Liver (tissue), 9 donors: ENCODE measurements around the gene JPT2. TPM values are rescaled to one million over a fixed set of nuclear protein-coding genes. Genes with fewer than 3 reads are reported as not detected.

Experiments
- DNase-seq: peaks from one replicate; pipeline ENCODE4 v3.0.0-alpha.2; 2017; ENCODE audit warnings: low spot score
- H3K27ac ChIP-seq, 2 donors: one replicate each; pipeline ENCODE4 v1.7.0; 2013; ENCODE audit warnings: inconsistent platforms in 2 of 2, low read length in 2 of 2, control low read depth in 1 of 2, low read depth in 1 of 2, mild to moderate bottlenecking in 1 of 2
- H3K27me3 ChIP-seq, 4 donors: one replicate each; pipeline versions ENCODE4 v1.6.1 to v1.7.0; 2013; ENCODE audit warnings: low read length in 3 of 4, inconsistent platforms in 1 of 4, mild to moderate bottlenecking in 1 of 4, moderate library complexity in 1 of 4; ENCODE audit not compliant: control insufficient read depth in 4 of 4, insufficient read depth in 4 of 4
- H3K36me3 ChIP-seq, 4 donors: one replicate each; pipeline versions ENCODE4 v1.6.1 to v1.7.0; 2013; ENCODE audit warnings: low read length in 3 of 4, mild to moderate bottlenecking in 3 of 4, low read depth in 1 of 4, moderate library complexity in 1 of 4; ENCODE audit not compliant: control insufficient read depth in 4 of 4, insufficient read depth in 3 of 4
- H3K4me1 ChIP-seq, 4 donors: one replicate each; pipeline versions ENCODE4 v1.6.1 to v1.7.0; 2013; ENCODE audit warnings: low read length in 3 of 4, mild to moderate bottlenecking in 3 of 4, moderate library complexity in 1 of 4; ENCODE audit not compliant: control insufficient read depth in 4 of 4, insufficient read depth in 4 of 4
- H3K4me3 ChIP-seq, 3 donors: one replicate each; pipeline versions ENCODE4 v1.6.1 to v1.7.0; 2013; ENCODE audit warnings: low read length in 3 of 3, control low read depth in 1 of 3, low read depth in 1 of 3, mild to moderate bottlenecking in 1 of 3
- H3K9ac ChIP-seq, 2 donors: one replicate each; pipeline ENCODE4 v1.7.0; 2013; ENCODE audit warnings: low read length in 2 of 2, mild to moderate bottlenecking in 2 of 2, moderate library complexity in 2 of 2, control low read depth in 1 of 2, low read depth in 1 of 2
- H3K9me3 ChIP-seq, 4 donors: one replicate each; pipeline versions ENCODE4 v1.6.1 to v1.7.0; 2013; ENCODE audit warnings: low read length in 3 of 4; ENCODE audit not compliant: control insufficient read depth in 4 of 4
- EGR1 ChIP-seq, 2 donors: IDR thresholded peaks; 2 replicates each; pipeline ENCODE4 v1.6.1; 2016 to 2018; ENCODE audit warnings: antibody characterized with exemption in 2 of 2, low read depth in 2 of 2
- FOXA1 ChIP-seq: IDR thresholded peaks from 2 replicates; pipeline ENCODE4 v1.6.1; 2016; ENCODE audit warnings: antibody characterized with exemption
- FOXA2 ChIP-seq: IDR thresholded peaks from 2 replicates; pipeline ENCODE4 v1.6.1; 2016; ENCODE audit warnings: antibody characterized with exemption
- GABPA ChIP-seq, 2 donors: IDR thresholded peaks in 1 of 2; conservative IDR thresholded peaks in 1 of 2; 2 replicates each; pipeline ENCODE4 v1.6.1; 2016; ENCODE audit warnings: antibody characterized with exemption in 2 of 2, mild to moderate bottlenecking in 1 of 2, moderate library complexity in 1 of 2
- HNF4A ChIP-seq, 2 donors: conservative IDR thresholded peaks; 2 replicates each; pipeline ENCODE4 v1.6.1; 2016; ENCODE audit warnings: antibody characterized with exemption in 2 of 2, mild to moderate bottlenecking in 2 of 2
- HNF4G ChIP-seq: IDR thresholded peaks from 2 replicates; pipeline ENCODE4 v1.6.1; 2016; ENCODE audit warnings: antibody characterized with exemption
- JUND ChIP-seq, 2 donors: IDR thresholded peaks; 2 replicates each; pipeline ENCODE4 v1.6.1; 2016; ENCODE audit warnings: antibody characterized with exemption in 2 of 2
- NR2F2 ChIP-seq: IDR thresholded peaks from 2 replicates; pipeline ENCODE4 v1.6.1; 2016; ENCODE audit warnings: antibody characterized with exemption
- RAD21 ChIP-seq, 2 donors: IDR thresholded peaks; 2 replicates each; pipeline ENCODE4 v1.6.1; 2016; ENCODE audit warnings: antibody characterized with exemption in 2 of 2, mild to moderate bottlenecking in 2 of 2
- RXRA ChIP-seq, 2 donors: IDR thresholded peaks; 2 replicates each; pipeline ENCODE4 v1.6.1; 2017 to 2018; ENCODE audit warnings: antibody characterized with exemption in 2 of 2, mild to moderate bottlenecking in 1 of 2
- SP1 ChIP-seq: IDR thresholded peaks from 2 replicates; pipeline ENCODE4 v1.6.1; 2018; ENCODE audit warnings: antibody characterized with exemption, mild to moderate bottlenecking
- TAF1 ChIP-seq: conservative IDR thresholded peaks from 2 replicates; pipeline ENCODE4 v1.6.1; 2016; ENCODE audit warnings: antibody characterized with exemption, mild to moderate bottlenecking
- YY1 ChIP-seq: IDR thresholded peaks from 2 replicates; pipeline ENCODE4 v1.6.1; 2016; ENCODE audit warnings: antibody characterized with exemption, mild to moderate bottlenecking
- WGBS: extraction: QIAGEN DNeasy Blood & Tissue Kit; methylation state at CpG from one replicate; pipeline ENCODE4 v1.1.7; 2013; 5-methylcytosine and 5-hydroxymethylcytosine counted together
- polyA plus RNA-seq, 2 donors: library from polyadenylated mRNA; stranded (reverse) in 1 of 2; unstranded in 1 of 2; fragments of 200-250 nt in 1 of 2; fragments of >200 nt in 1 of 2; fragmentation: Nextera tagmentation in 1 of 2; extraction: Ambion mirVana in 1 of 2; gene quantifications; one replicate each; pipeline versions ENCODE4 v1.2.1 to v1.2.3, GENCODE V29; 2013 to 2015
- total RNA-seq, 2 donors: library from RNA; depleted of rRNA; stranded (reverse); fragments of >200 nt; gene quantifications; one replicate each; pipeline ENCODE4 v1.2.3, GENCODE V29; 2014
- TF ChIP-seq, protein P1 (sequence below): IDR thresholded peaks from 2 replicates; pipeline ENCODE4 v1.6.1; 2016; ENCODE audit warnings: antibody characterized with exemption
- TF ChIP-seq, protein P2 (sequence below): IDR thresholded peaks from 2 replicates; pipeline ENCODE4 v1.6.1; 2016; ENCODE audit warnings: antibody characterized with exemption
- TF ChIP-seq, protein P3 (sequence below): fragments of 150-350 bp; IDR thresholded peaks from 2 replicates; pipeline ENCODE4 v1.5.1; 2017; ENCODE audit warnings: improper control_type of control experiment, low read depth, low read length; ENCODE audit not compliant: missing input control
- TF ChIP-seq, protein P4 (sequence below): IDR thresholded peaks from 2 replicates; pipeline ENCODE4 v1.6.1; 2016; ENCODE audit warnings: antibody characterized with exemption
- TF ChIP-seq, protein P5 (sequence below): IDR thresholded peaks from 2 replicates; pipeline ENCODE4 v1.6.1; 2016; ENCODE audit warnings: antibody characterized with exemption, mild to moderate bottlenecking
- donor health status: healthy.
- donor health status: healthy.
- donor health status: healthy.
- donor health status: healthy.
- donor health status: healthy.

The JPT2 gene
- total and polyA plus RNA-seq, 4 donors: 7.4 to 32.6 (median 28.4) TPM

DNA sequence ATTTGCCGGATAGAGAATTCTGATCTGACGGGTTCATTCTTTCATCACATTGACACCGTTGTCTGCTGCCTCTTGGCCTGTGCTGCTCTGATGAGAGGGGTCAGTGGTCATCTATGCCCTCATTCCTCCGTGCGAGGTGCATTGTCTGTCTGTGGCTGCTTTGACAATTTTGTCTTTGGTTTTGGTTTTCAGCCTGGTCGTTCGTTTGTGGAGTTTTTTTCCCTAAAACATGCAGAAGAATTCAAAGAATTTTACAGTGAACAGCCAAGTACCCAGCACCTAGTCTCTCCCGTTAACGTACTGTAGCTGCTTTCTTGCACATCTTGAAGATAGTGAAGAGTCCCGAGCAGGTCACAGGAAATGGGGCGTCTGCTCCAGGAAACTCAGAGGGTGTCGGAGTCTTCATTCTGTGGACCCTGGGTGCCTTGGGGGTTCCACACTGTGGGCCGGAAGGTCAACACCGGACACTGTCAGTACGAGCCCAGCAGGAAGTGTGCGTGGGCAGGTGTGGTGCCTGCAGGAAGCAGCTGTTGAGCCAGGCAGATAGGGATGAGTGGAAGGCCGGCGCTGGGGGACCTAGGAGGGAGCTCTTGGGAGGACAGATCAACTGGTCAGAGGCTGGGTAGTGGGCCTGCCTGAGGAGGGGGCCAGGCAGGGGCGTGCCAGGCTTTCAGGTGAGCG, 37.7 kb upstream of the JPT2 start:
- H3K27me3 ChIP-seq: no peaks in the 10 kb centered on the region
- DNase-seq: no peak
- no peak overlapping the region for H3K4me3 ChIP-seq
- H3K9ac ChIP-seq: no peak overlapping the region
- H3K36me3 ChIP-seq: peaks cover 7 to 73% (median 37%) of the 10 kb centered on the region in 4 donors
- H3K4me1 ChIP-seq: no peaks in the 10 kb centered on the region
- 86% methylated on average over 20 of the region's 20 CpGs for WGBS
- TF ChIP-seq SP1 (no peak), EGR1 (IDR thresholded peaks at IDR 0.05; ENCODE audit: low read depth in 2 of 2) (no peak), HNF4G (no peak), JUND (IDR thresholded peaks at IDR 0.05) (no peak), HNF4A (conservative IDR thresholded peaks at IDR 0.05) (no peak), GABPA (IDR thresholded peaks at IDR 0.05 in 1 of 2, conservative IDR thresholded peaks at IDR 0.05 in 1 of 2) (no peak), FOXA2 (no peak), YY1 (no peak), RXRA (IDR thresholded peaks at IDR 0.05) (no peak), FOXA1 (no peak), RAD21 (IDR thresholded peaks at IDR 0.05) (no peak), TAF1 (no peak), NR2F2 (no peak)
- TF ChIP-seq, protein P1, sequence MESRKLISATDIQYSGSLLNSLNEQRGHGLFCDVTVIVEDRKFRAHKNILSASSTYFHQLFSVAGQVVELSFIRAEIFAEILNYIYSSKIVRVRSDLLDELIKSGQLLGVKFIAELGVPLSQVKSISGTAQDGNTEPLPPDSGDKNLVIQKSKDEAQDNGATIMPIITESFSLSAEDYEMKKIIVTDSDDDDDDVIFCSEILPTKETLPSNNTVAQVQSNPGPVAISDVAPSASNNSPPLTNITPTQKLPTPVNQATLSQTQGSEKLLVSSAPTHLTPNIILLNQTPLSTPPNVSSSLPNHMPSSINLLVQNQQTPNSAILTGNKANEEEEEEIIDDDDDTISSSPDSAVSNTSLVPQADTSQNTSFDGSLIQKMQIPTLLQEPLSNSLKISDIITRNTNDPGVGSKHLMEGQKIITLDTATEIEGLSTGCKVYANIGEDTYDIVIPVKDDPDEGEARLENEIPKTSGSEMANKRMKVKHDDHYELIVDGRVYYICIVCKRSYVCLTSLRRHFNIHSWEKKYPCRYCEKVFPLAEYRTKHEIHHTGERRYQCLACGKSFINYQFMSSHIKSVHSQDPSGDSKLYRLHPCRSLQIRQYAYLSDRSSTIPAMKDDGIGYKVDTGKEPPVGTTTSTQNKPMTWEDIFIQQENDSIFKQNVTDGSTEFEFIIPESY: no peak
- TF ChIP-seq, protein P2, sequence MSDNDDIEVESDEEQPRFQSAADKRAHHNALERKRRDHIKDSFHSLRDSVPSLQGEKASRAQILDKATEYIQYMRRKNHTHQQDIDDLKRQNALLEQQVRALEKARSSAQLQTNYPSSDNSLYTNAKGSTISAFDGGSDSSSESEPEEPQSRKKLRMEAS: no peak
- TF ChIP-seq, protein P3, sequence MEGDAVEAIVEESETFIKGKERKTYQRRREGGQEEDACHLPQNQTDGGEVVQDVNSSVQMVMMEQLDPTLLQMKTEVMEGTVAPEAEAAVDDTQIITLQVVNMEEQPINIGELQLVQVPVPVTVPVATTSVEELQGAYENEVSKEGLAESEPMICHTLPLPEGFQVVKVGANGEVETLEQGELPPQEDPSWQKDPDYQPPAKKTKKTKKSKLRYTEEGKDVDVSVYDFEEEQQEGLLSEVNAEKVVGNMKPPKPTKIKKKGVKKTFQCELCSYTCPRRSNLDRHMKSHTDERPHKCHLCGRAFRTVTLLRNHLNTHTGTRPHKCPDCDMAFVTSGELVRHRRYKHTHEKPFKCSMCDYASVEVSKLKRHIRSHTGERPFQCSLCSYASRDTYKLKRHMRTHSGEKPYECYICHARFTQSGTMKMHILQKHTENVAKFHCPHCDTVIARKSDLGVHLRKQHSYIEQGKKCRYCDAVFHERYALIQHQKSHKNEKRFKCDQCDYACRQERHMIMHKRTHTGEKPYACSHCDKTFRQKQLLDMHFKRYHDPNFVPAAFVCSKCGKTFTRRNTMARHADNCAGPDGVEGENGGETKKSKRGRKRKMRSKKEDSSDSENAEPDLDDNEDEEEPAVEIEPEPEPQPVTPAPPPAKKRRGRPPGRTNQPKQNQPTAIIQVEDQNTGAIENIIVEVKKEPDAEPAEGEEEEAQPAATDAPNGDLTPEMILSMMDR: no peak
- TF ChIP-seq, protein P4, sequence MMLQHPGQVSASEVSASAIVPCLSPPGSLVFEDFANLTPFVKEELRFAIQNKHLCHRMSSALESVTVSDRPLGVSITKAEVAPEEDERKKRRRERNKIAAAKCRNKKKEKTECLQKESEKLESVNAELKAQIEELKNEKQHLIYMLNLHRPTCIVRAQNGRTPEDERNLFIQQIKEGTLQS: no peak
- TF ChIP-seq, protein P5, sequence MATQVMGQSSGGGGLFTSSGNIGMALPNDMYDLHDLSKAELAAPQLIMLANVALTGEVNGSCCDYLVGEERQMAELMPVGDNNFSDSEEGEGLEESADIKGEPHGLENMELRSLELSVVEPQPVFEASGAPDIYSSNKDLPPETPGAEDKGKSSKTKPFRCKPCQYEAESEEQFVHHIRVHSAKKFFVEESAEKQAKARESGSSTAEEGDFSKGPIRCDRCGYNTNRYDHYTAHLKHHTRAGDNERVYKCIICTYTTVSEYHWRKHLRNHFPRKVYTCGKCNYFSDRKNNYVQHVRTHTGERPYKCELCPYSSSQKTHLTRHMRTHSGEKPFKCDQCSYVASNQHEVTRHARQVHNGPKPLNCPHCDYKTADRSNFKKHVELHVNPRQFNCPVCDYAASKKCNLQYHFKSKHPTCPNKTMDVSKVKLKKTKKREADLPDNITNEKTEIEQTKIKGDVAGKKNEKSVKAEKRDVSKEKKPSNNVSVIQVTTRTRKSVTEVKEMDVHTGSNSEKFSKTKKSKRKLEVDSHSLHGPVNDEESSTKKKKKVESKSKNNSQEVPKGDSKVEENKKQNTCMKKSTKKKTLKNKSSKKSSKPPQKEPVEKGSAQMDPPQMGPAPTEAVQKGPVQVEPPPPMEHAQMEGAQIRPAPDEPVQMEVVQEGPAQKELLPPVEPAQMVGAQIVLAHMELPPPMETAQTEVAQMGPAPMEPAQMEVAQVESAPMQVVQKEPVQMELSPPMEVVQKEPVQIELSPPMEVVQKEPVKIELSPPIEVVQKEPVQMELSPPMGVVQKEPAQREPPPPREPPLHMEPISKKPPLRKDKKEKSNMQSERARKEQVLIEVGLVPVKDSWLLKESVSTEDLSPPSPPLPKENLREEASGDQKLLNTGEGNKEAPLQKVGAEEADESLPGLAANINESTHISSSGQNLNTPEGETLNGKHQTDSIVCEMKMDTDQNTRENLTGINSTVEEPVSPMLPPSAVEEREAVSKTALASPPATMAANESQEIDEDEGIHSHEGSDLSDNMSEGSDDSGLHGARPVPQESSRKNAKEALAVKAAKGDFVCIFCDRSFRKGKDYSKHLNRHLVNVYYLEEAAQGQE: no peak
- H3K9me3 ChIP-seq: no peaks in the 10 kb centered on the region
- H3K27ac ChIP-seq: no peak overlapping the region
